ENCODE results near the gene P4HA2.

DNA sequence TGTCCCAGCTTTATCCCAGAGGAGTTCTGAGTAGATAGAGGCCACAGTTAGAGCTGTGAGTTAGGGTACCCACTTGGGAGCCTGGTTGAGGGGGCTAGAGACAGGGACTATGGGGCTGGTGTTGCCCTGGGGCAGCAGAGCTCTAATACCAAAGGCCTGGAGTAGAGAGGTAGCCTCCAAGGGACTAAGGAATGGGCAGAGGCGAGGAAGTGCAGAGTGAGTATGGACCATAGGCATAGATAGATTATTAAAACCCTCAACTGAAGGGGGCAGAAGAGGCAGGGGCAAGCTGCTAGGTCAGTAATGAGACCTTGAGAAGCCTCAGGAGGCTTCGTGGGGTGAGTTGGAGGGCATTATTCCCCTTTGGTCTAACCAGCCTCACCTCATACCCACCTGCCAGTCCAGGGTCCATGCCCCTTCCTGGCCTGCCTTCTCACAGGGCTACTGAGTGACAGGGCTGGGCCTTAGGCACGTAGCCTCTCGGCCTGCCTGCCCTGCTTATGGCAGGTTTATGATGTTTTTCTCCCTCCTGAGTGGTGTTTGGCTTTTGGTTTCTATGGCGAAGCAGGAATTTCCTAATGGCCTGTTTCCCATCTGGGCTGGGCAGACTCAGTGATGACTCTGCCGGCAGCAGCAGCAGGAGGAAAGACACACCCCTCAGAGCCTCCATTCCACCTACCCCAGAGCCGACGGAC lies 37.8 kb upstream of the P4HA2 start:
- TF ChIP-seq POLR2A (IDR thresholded peaks at IDR 0.05) = peak; percentile 73
- TF ChIP-seq, protein P1, sequence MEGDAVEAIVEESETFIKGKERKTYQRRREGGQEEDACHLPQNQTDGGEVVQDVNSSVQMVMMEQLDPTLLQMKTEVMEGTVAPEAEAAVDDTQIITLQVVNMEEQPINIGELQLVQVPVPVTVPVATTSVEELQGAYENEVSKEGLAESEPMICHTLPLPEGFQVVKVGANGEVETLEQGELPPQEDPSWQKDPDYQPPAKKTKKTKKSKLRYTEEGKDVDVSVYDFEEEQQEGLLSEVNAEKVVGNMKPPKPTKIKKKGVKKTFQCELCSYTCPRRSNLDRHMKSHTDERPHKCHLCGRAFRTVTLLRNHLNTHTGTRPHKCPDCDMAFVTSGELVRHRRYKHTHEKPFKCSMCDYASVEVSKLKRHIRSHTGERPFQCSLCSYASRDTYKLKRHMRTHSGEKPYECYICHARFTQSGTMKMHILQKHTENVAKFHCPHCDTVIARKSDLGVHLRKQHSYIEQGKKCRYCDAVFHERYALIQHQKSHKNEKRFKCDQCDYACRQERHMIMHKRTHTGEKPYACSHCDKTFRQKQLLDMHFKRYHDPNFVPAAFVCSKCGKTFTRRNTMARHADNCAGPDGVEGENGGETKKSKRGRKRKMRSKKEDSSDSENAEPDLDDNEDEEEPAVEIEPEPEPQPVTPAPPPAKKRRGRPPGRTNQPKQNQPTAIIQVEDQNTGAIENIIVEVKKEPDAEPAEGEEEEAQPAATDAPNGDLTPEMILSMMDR (IDR thresholded peaks at IDR 0.05) = no peak
